H1 (cell line): Measurements from ENCODE around the gene CFAP97D2. TPM values are rescaled to one million over a fixed set of nuclear protein-coding genes. Genes with fewer than 3 reads are reported as not detected.

Source experiments
- CHD7 ChIP-seq: fragments of 300-600 bp; sonication (generic); IDR thresholded peaks from 2 replicates; pipeline ENCODE4 v1.7.1; 2012; ENCODE audit warnings: low read length, moderate library complexity, mild to moderate bottlenecking, inconsistent platforms; ENCODE audit not compliant: insufficient replicate concordance
- CREB1 ChIP-seq: IDR thresholded peaks from 2 replicates; pipeline ENCODE4 v1.6.1; 2012; ENCODE audit warnings: inconsistent platforms
- EGR1 ChIP-seq: IDR thresholded peaks from 2 replicates; pipeline ENCODE4 v1.6.1; 2011; ENCODE audit warnings: low read depth, low read length, borderline replicate concordance
- JUN ChIP-seq: IDR thresholded peaks from 2 replicates; pipeline ENCODE4 v1.6.1; 2011; ENCODE audit warnings: low read depth, mild to moderate bottlenecking, improper control_type of control experiment, low read length
- RAD21 ChIP-seq, 2 experiments: IDR thresholded peaks in 1 of 2; conservative IDR thresholded peaks in 1 of 2; 2 replicates each; pipeline ENCODE4 v1.6.1; 2011; ENCODE audit warnings: low read depth in 2 of 2, low read length in 2 of 2, improper control_type of control experiment in 1 of 2, inconsistent platforms in 1 of 2, mild to moderate bottlenecking in 1 of 2, moderate library complexity in 1 of 2
- SIRT6 ChIP-seq: IDR thresholded peaks from one replicate; pipeline ENCODE4 v1.7.1; 2012; ENCODE audit warnings: low read length, inconsistent platforms
- SP4 ChIP-seq: IDR thresholded peaks from 2 replicates; pipeline ENCODE4 v1.6.1; 2012; ENCODE audit warnings: low read length, inconsistent platforms
- TEAD4 ChIP-seq: IDR thresholded peaks from 2 replicates; pipeline ENCODE4 v1.6.1; 2012; ENCODE audit warnings: low read depth, low read length, inconsistent platforms, mixed read lengths
- polyA plus RNA-seq, 7 experiments: library from polyadenylated mRNA; depleted of rRNA in 3 of 7; stranded (reverse) in 5 of 7; unstranded in 2 of 7; fragments of >200 nt in 5 of 7; fragments of 200-250 nt in 2 of 7; gene quantifications; 1 replicate in 5 of 7; 2 replicates in 1 of 7; 4 replicates in 1 of 7; pipeline versions ENCODE4 v1.2.1 to v1.2.3, GENCODE V29; 2011 to 2013; ENCODE audit warnings: missing spikeins in 2 of 7, mixed read lengths in 2 of 7
- total RNA-seq: library from RNA; stranded (reverse); fragmentation: NEBNext Ultra II Directional; extraction: Animal tissue kit (Norgen Biotek cat#: 25700); gene quantifications from 2 replicates; pipeline ENCODE4 v1.2.1, GENCODE V29; 2021

CFAP97D2 gene
- total and polyA plus RNA-seq, 2 of the 8 experiments (the other 6 are each of a cell fraction or from before 2014, with no cell fraction given) = not detected

DNA sequence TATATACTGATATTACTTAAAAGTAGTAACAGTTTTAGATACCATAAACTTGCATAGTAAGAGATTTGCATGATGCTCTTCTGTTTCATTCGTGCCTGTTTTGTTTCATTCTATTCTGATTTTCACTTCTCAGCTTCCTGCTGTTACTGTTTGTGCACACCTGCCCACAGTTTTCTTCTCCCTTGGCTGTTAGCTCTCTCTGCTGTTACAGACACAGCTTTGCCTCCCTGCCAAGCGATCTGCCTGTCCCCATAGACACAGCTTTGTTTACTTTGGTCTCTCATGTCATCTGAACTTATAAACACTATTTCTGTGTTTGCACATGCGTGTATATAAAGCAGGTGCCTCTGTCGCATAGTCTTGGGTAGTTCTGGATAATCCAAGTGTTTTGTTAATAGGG lies 80.9 kb downstream of the CFAP97D2 start (continued):
- TF ChIP-seq CHD7 (no peak), SP4 (no peak), TEAD4 (no peak), EGR1 (no peak), CREB1 (no peak), RAD21 (IDR thresholded peaks at IDR 0.05 in 1 of 2, conservative IDR thresholded peaks at IDR 0.05 in 1 of 2; ENCODE audit: low read depth in 2 of 2, low read length in 2 of 2) (no peak), SIRT6 (no peak), JUN (no peak)
- TF ChIP-seq, all 59 proteins: peak for 0
